Activated naive CD4-positive, alpha-beta T cell treated with anti-CD3 and anti-CD28 coated beads, Interleukin-2, amount 50 U/mL, for 16 hours (primary cell): ENCODE data around the gene CACNA1B.
"Not testable (repeated sequence)": the region's sequence is repeated elsewhere in the genome, so short reads cannot be mapped to it uniquely, and the experiment has no call there.

Experiments used
- DNase-seq: peaks from one replicate; pipeline ENCODE4 v3.0.0-alpha.2; 2020

Gene CACNA1B

GRCh38 chr9:137877506-137878122, at the start of gene CACNA1B:
TSS of gene CACNA1B (plus strand) at chr9:137877782. CDS start at chr9:137877934, 152 bp downstream.
- DNase-seq, result not testable (repeated sequence)

DNA sequence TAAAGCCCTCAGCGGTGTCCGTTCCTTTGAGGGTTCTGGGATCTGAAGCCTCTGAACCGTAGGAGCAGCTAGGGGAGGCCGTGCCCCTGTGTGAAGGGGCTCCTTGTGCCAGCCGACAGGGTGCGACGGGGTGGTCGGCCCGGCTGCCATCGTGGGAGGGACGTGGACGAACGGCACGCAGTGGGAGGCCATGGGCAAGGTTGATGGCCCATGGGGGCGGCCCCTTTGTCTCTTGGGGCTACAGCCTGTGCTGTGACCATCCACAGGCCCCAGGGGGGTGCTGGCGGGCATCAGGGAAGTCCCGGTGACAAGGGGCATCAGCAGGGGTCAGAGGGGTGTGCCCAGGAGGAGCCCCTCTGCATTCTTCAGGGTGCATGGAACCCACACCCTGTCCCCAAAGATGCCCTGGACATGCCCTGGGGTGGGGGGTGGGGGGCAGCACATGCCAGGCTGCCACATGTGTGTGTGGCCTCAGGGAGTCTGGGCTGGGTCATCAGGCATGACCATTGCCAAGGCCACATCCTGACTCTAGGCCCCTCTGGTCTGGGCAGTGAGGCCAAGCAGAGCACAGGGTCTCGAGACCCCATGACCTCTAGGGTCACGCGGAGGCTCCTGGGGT, 49.6 kb upstream of the CACNA1B start:
- DNase-seq, result no peak

GRCh38 chr9:137828527-137829259, 48.9 kb upstream of the CACNA1B start:
- no peak for DNase-seq

DNA sequence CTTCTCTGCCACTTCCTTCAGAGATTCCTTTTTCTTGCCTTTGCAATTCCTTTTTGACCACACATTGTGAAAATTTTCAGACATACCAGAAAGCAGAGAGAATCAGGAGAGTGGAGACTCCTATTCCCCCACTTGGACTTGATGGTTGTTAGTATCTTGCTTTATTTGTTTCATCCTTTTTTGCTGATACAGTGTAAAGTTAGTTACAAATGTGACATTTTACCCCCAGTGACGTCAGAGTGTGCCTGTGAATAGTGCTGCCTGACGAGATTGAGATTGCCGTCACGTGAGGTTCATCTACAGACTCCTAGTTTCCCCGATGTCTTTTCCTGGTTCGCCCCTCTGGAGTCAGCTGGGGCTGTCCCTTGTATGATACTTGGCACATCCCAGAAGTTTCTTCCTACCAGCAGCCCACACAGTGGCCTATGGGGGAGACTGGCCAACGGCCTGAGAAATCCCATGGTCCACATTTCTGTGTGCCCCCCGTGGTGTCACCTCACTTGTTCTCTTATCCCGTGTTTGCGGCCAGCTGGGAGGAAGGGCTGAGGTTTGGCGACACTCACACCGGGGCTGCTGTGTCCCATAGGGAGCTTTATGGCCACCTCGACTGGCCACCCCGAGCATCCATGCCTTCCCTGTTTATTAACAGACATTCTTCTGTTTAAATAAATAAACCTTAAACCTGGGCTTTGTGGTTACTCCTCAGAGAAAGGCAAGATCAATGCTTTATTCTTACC, 48.2 kb upstream of the CACNA1B start:
- no peak for DNase-seq

DNA sequence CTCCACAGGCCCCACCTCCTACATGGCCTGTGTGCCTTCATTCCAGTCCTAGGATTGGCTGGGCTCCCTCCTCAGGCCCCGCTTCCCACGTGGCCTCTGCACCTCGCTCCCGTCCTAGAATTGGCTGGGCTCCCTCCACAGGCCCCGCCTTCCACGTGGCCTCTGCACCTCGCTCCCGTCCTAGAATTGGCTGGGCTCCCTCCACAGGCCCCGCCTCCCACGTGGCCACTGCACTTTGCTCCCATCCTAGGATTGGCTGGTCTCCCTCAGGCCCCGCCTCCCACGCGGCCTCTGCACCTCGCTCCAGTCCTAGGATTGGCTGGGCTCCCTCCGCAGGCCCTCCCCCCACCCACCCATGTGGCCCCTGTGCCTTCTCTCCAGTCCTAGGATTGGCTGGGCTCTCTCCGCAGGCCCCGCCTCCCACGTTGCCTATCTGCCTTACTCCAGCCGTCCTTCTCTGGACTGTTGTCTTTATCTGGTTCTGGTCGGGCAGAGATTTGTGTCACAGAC, 45.3 kb upstream of the CACNA1B start:
- DNase-seq, result no peak

DNA sequence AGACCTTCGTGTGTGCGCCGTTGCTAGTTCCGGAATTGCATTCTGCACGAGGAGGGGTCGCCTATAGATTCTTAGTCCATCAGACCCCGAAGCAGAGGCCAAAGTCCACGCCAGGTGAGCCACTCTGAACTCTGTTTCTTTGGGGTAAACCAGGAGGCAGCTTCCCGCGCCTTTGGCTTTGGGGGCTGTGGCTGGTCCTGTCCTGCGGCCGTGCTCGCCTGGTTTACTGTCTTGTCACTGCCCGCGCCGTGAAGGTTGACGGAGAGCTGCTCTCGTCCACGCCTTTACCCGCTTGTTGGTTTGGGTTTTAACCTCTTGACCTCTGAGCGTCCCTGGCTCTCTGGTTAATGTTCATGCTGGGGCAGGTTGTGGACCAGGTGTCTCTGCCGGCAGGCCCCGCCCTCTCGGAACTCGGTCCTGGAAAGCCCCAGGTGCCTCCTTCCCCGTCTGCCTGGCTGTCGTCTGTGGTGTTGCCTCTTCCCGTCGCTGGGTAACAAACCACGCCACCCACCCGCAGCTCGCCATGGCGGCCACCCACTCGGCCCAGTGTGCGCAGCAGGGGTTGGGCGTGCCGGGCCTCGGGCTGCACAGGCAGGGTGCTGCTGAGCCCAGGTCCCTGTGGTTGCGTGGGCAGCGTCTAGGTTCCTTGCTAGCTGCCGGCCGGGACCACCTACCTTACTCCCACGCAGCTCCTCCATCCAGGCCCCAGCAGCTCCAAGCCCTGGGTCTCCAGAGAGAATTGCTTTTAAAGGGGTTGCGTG, 44.6 kb upstream of the CACNA1B start:
- no peak for DNase-seq

DNA sequence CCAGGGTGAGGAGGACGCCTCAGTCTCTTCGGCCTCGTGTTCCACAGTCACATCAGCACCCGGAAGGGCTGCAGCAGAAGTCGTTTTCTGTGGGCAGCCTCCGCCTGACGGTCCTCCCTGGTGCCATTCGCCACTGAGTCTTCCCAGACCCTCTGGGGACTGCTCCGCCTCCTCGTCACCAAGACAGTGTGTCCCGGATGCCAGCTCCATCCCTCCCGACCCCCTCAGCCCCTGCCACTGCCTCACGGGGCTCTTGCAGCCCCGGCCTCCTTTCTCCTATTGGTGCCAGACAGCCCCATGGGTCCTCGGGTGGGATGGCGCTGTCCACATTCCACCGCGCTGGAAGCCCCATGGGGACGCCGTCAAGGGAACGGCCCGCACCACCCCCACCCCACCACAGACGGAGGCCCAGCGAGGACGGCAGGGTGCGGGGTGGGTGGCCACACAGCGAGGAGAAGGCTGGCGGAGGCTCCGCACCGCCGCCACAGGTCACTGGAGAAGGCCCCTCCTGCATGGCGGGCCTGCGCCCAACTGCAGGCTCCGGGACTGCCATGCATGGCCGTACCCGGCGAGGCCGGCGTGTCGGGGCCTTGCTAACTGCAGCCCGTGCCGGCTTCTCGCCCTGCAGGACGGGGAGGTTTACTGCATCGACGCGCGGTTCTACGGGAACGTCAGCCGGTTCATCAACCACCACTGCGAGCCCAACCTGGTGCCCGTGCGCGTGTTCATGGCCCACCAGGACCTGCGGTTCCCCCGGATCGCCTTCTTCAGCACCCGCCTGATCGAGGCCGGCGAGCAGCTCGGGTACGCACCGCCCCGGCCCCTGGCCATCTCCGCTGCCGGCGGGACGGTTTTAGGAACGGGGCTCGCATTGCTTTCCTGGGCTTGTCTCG, 43.6 kb upstream of the CACNA1B start:
- no peak for DNase-seq

GRCh38 chr9:137834846-137835546, 42.6 kb upstream of the CACNA1B start:
- DNase-seq, result no peak

GRCh38 chr9:137836151-137836830, 41.3 kb upstream of the CACNA1B start:
- no peak for DNase-seq

- no peak for DNase-seq
Measured at GRCh38 chr9:137836831-137837241, 40.7 kb upstream of the CACNA1B start.

- no peak for DNase-seq
Measured at GRCh38 chr9:137837345-137838278, 40.0 kb upstream of the CACNA1B start.

DNA sequence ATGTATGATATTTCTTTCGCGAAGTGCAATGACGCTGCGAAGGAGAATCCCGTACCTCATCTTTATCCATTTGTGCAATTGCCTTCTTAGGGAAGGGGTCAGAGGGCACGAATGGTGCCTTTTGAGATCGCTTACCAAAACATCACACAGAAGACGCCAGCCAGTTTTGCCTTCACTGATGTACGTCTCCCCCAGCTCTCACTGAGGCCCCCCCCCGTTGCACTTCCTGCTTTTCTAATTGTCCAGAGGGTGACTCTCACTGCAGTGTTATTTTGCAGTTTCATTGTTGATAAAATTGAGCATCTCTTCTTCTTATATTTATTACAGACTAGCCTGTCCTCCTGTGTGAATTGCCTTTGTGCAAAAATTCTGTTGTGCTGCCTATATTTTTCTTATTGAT, 39.0 kb upstream of the CACNA1B start:
- DNase-seq, result no peak

- no peak for DNase-seq
Measured at GRCh38 chr9:137843355-137843754, 34.2 kb upstream of the CACNA1B start.

GRCh38 chr9:137851516-137852267, 25.9 kb upstream of the CACNA1B start:
- no peak for DNase-seq

- DNase-seq, result no peak
Measured at GRCh38 chr9:137853392-137853995, 24.1 kb upstream of the CACNA1B start.

DNA sequence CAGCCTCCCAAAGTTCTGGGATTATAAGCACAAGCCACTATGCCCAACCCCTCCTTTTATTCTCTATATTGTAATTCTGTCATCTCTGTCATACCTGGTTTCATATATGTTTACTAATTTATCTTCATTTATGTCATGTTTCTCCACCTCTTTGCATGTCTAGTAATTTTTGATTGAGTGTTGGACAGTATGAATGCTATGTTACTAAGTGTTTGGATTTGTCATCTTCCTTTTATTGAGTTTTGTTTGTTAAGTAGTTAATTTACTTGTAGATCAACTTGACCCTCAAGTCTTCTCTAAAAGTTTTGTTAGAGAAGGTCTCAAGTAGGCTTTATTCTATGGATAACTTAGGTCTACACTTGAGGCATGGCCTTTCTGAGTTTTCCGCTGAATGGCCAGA, 17.2 kb upstream of the CACNA1B start:
- no peak for DNase-seq

GRCh38 chr9:137865581-137866145, 11.9 kb upstream of the CACNA1B start:
- DNase-seq, result no peak
